HCT116 (cell line): Measurements from ENCODE around the gene MATK. TPM values are rescaled to one million over a fixed set of nuclear protein-coding genes. Genes with fewer than 3 reads are reported as not detected.

Experiments
- ATAC-seq: fragments of 200-7000 bp; cut with Tn5 transposase; 2 replicates; pipeline ENCODE4 v1.9.1; 2020; ENCODE audit warnings: mild to moderate bottlenecking, moderate library complexity
- BruUV-seq: library from RNA; stranded (reverse); fragments of 400-500 nt; replicated peaks from 2 replicates; lab custom pipeline; 2021; lab: Mats Ljungman, UMichigan
- CTCF ChIA-PET: fragments of 300-600 bp; sonication (Branson Sonifier 250); formaldehyde crosslinking; loops from one replicate; lab custom pipeline; 2021; ENCODE audit warnings: antibody characterized with exemption; lab: Charles Lee
- POLR2A ChIA-PET: fragments of 300-600, 350-600 bp; sonication (Branson Sonifier 250); formaldehyde crosslinking; loops from one replicate; lab custom pipeline; 2021; ENCODE audit warnings: antibody characterized with exemption; lab: Charles Lee
- RAD21 ChIA-PET, 2 experiments: fragments of 300-600 bp; sonication (Branson Sonifier 250); formaldehyde crosslinking; loops; one replicate each; lab custom pipeline; 2023; ENCODE audit warnings: low total read pairs in 2 of 2; ENCODE audit not compliant: uncharacterized antibody in 2 of 2, unreplicated experiment in 2 of 2, low non-redundant PET in 1 of 2; lab: Charles Lee
- DNase-seq: peaks from one replicate; pipeline ENCODE4 v3.0.0-alpha.2; 2010; ENCODE audit warnings: low read depth, low spot score
- H2AFZ ChIP-seq: fragments of 200-600 bp; shearing (Covaris generic), sonication (generic); 2 replicates; pipeline ENCODE4 v1.6.1; 2017; ENCODE audit warnings: low read depth, mixed run types, mixed read lengths, antibody characterized with exemption, low read length; ENCODE audit not compliant: poor library complexity, severe bottlenecking
- H3K27ac ChIP-seq: 2 replicates; pipeline ENCODE4 v1.5.1; 2012; ENCODE audit warnings: low read depth, low read length
- H3K27me3 ChIP-seq: fragments of 200-600 bp; sonication (generic); 2 replicates; pipeline ENCODE4 v1.6.1; 2016; ENCODE audit warnings: mixed run types, low read length, mixed read lengths; ENCODE audit not compliant: insufficient read depth
- H3K36me3 ChIP-seq, 2 experiments: fragments of 200-500 bp in 1 of 2; fragments of 200-600 bp in 1 of 2; sonication (Bioruptor generic) in 1 of 2; sonication (generic) in 1 of 2; 2 replicates each; pipeline versions ENCODE4 v1.5.1 to v1.6.1; 2014 to 2016; ENCODE audit warnings: low read length in 2 of 2, inconsistent platforms in 1 of 2, mixed read lengths in 1 of 2, mixed run types in 1 of 2; ENCODE audit not compliant: insufficient read depth in 2 of 2, control insufficient read depth in 1 of 2
- H3K4me1 ChIP-seq, 2 experiments: fragments of 200-600 bp in 1 of 2; sonication (generic) in 1 of 2; 2 replicates each; pipeline versions ENCODE4 v1.5.1 to v1.6.1; 2012 to 2017; ENCODE audit warnings: low read length in 2 of 2, inconsistent platforms in 1 of 2, mild to moderate bottlenecking in 1 of 2, mixed read lengths in 1 of 2, mixed run types in 1 of 2, moderate library complexity in 1 of 2; ENCODE audit not compliant: insufficient read depth in 2 of 2, control insufficient read depth in 1 of 2
- H3K4me2 ChIP-seq: fragments of 200-600 bp; sonication (generic); 2 replicates; pipeline ENCODE4 v1.6.1; 2017; ENCODE audit warnings: mixed run types, low read length, mixed read lengths
- H3K4me3 ChIP-seq, 2 experiments: fragments of 200-600 bp in 1 of 2; sonication (generic) in 1 of 2; replicated peaks in 1 of 2; 2 replicates each; pipeline ENCODE4 v1.5.1; 2011 to 2016; ENCODE audit warnings: low read length in 2 of 2, control low read depth in 1 of 2, low read depth in 1 of 2, mild to moderate bottlenecking in 1 of 2, mixed read lengths in 1 of 2, mixed run types in 1 of 2
- H3K79me2 ChIP-seq: fragments of 200-600 bp; sonication (generic); 2 replicates; pipeline ENCODE4 v1.6.1; 2017; ENCODE audit warnings: mild to moderate bottlenecking, mixed run types, low read length, moderate library complexity, mixed read lengths; ENCODE audit not compliant: insufficient read depth
- H3K9ac ChIP-seq: fragments of 200-600 bp; sonication (generic); 2 replicates; pipeline ENCODE4 v1.6.1; 2016; ENCODE audit warnings: low read length, mixed read lengths
- H3K9me2 ChIP-seq: fragments of 200-600 bp; sonication (generic), shearing (Covaris generic); 2 replicates; pipeline ENCODE4 v1.6.1; 2017; ENCODE audit warnings: mixed run types, mild to moderate bottlenecking, moderate library complexity; ENCODE audit not compliant: insufficient read depth
- H3K9me3 ChIP-seq, 2 experiments: fragments of 200-500 bp in 1 of 2; fragments of 200-600 bp in 1 of 2; sonication (Bioruptor generic) in 1 of 2; sonication (generic) in 1 of 2; 2 replicates each; pipeline ENCODE4 v1.6.1; 2014 to 2017; ENCODE audit warnings: low read length in 2 of 2, mixed read lengths in 2 of 2, inconsistent platforms in 1 of 2, low read depth in 1 of 2, mild to moderate bottlenecking in 1 of 2, mixed run types in 1 of 2, moderate library complexity in 1 of 2; ENCODE audit not compliant: control insufficient read depth in 1 of 2, insufficient read depth in 1 of 2
- H4K20me1 ChIP-seq: fragments of 200-600 bp; sonication (generic), shearing (Covaris generic); 2 replicates; pipeline ENCODE4 v1.6.1; 2017; ENCODE audit warnings: mixed run types, mild to moderate bottlenecking, moderate library complexity; ENCODE audit not compliant: insufficient read depth
- CBX3 ChIP-seq: IDR thresholded peaks from 2 replicates; pipeline ENCODE4 v1.6.1; 2012; ENCODE audit warnings: low read depth
- CEBPB ChIP-seq: IDR thresholded peaks from 2 replicates; pipeline ENCODE4 v1.6.1; 2012; ENCODE audit warnings: low read depth
- EGR1 ChIP-seq: IDR thresholded peaks from 2 replicates; pipeline ENCODE4 v1.6.1; 2012; ENCODE audit warnings: low read depth
- ELF1 ChIP-seq: IDR thresholded peaks from 2 replicates; pipeline ENCODE4 v1.6.1; 2012; ENCODE audit warnings: low read depth, borderline replicate concordance
- EZH2 ChIP-seq: fragments of 200-600 bp; sonication (generic); IDR thresholded peaks from 2 replicates; pipeline ENCODE4 v1.6.1; 2017; ENCODE audit warnings: antibody characterized with exemption, mixed run types
- EZH2phosphoT487 ChIP-seq: fragments of 200-600 bp; IDR thresholded peaks from 2 replicates; pipeline ENCODE4 v1.6.1; 2018; ENCODE audit warnings: antibody characterized with exemption, borderline replicate concordance
- FOSL1 ChIP-seq: IDR thresholded peaks from 2 replicates; pipeline ENCODE4 v1.6.1; 2012; ENCODE audit warnings: low read depth
- JUND ChIP-seq: IDR thresholded peaks from 2 replicates; pipeline ENCODE4 v1.6.1; 2012
- POLR2A ChIP-seq: IDR thresholded peaks from 2 replicates; pipeline ENCODE4 v1.7.0; 2011; ENCODE audit warnings: borderline replicate concordance; ENCODE audit not compliant: insufficient read depth, insufficient read length; ENCODE audit errors: extremely low read depth
- RAD21 ChIP-seq: IDR thresholded peaks from 2 replicates; pipeline ENCODE4 v1.6.1; 2012; ENCODE audit warnings: low read depth, mild to moderate bottlenecking
- SIN3A ChIP-seq: IDR thresholded peaks from 2 replicates; pipeline ENCODE4 v1.6.1; 2012; ENCODE audit warnings: low read depth
- SP1 ChIP-seq: IDR thresholded peaks from 2 replicates; pipeline ENCODE4 v1.6.1; 2012; ENCODE audit warnings: low read depth
- SRF ChIP-seq: IDR thresholded peaks from 2 replicates; pipeline ENCODE4 v1.6.1; 2012; ENCODE audit warnings: low read depth
- TCF7L2 ChIP-seq: IDR thresholded peaks from 2 replicates; pipeline ENCODE4 v1.7.0; 2011; ENCODE audit warnings: borderline replicate concordance, inconsistent platforms; ENCODE audit not compliant: insufficient read depth, insufficient read length; ENCODE audit errors: extremely low read depth
- YY1 ChIP-seq: IDR thresholded peaks from 2 replicates; pipeline ENCODE4 v1.6.1; 2011; ENCODE audit warnings: low read length, low read depth, moderate library complexity, mild to moderate bottlenecking; ENCODE audit not compliant: insufficient replicate concordance; ENCODE audit errors: extremely low read depth
- ZFX ChIP-seq: fragments of 450-650 bp; IDR thresholded peaks from 2 replicates; pipeline ENCODE4 v1.6.1; 2017
- intact Hi-C: fragments of 100-400 bp; cut with micrococcal nuclease; formaldehyde crosslinking; loops from 2 replicates; pipeline ENCODE4 v1.10.0; 2022
- total RNA-seq: library from RNA; stranded (reverse); gene quantifications from one replicate; pipeline ENCODE4 v1.2.1, GENCODE V29; 2021; ENCODE audit not compliant: unreplicated experiment
- TF ChIP-seq, protein P1 (sequence below): IDR thresholded peaks from 2 replicates; pipeline ENCODE4 v1.6.1; 2011; ENCODE audit warnings: mild to moderate bottlenecking, low read length, moderate library complexity; ENCODE audit not compliant: insufficient replicate concordance; ENCODE audit errors: extremely low read depth
- TF ChIP-seq, protein P2 (sequence below), 3 experiments: fragments of 200-600 bp in 1 of 3; sonication (generic) in 1 of 3; IDR thresholded peaks in 2 of 3; conservative IDR thresholded peaks in 1 of 3; 2 replicates each; pipeline ENCODE4 v1.5.1; 2012 to 2017; ENCODE audit warnings: low read depth in 2 of 3, low read length in 2 of 3, antibody characterized with exemption in 1 of 3, borderline replicate concordance in 1 of 3, control low read depth in 1 of 3, mild to moderate bottlenecking in 1 of 3, mixed read lengths in 1 of 3, mixed run types in 1 of 3, moderate library complexity in 1 of 3; ENCODE audit not compliant: insufficient read depth in 1 of 3
- TF ChIP-seq, protein P3 (sequence below): IDR thresholded peaks from 2 replicates; pipeline ENCODE4 v1.6.1; 2012
- TF ChIP-seq, protein P4 (sequence below): IDR thresholded peaks from 2 replicates; pipeline ENCODE4 v1.6.1; 2012; ENCODE audit warnings: low read depth

Gene MATK
- total RNA-seq, 1 experiment from 2014 or later: not detected

DNA sequence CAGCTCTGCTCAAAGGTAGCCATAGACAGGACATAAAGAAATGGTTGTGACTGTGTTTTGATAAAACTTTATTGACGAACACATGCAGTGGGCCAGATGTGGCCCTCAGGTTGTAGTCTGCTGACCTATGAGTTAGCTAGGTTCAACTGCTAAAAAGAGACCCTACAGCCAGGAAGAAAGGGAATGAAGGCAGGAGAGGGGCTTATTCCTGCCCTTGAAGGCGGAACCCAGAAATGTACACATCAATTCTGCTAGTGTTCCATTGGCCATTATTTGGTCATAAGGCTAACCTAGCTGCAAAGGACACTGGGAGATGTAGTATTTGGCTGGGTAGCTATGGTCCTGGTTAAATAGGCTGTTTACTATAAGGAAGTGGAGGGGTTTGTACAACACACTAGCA is 42.7 kb downstream of the MATK start:
- Histone ChIP-seq H3K9me3 (no peaks in the 10 kb centered on the region), H3K4me3 (no peak overlapping the region), H3K4me1 (no peaks in the 10 kb centered on the region), H3K9me2 (no peaks in the 10 kb centered on the region), H3K27ac (no peak overlapping the region), H2AFZ (no peak overlapping the region), H3K9ac (no peak overlapping the region), H3K36me3 (no peaks in the 10 kb centered on the region), H3K4me2 (no peak overlapping the region), H4K20me1 (no peaks in the 10 kb centered on the region), H3K79me2 (no peaks in the 10 kb centered on the region), H3K27me3 (no peaks in the 10 kb centered on the region)
- POLR2A ChIA-PET: no interaction called here
- TF ChIP-seq JUND (no peak), EZH2 (no peak), SP1 (no peak), ELF1 (no peak), SRF (no peak), POLR2A (no peak), TCF7L2 (no peak), RAD21 (no peak), FOSL1 (no peak), CEBPB (no peak), ZFX (no peak), EZH2phosphoT487 (no peak), SIN3A (no peak), CBX3 (no peak), EGR1 (no peak), YY1 (no peak)
- TF ChIP-seq, protein P1, sequence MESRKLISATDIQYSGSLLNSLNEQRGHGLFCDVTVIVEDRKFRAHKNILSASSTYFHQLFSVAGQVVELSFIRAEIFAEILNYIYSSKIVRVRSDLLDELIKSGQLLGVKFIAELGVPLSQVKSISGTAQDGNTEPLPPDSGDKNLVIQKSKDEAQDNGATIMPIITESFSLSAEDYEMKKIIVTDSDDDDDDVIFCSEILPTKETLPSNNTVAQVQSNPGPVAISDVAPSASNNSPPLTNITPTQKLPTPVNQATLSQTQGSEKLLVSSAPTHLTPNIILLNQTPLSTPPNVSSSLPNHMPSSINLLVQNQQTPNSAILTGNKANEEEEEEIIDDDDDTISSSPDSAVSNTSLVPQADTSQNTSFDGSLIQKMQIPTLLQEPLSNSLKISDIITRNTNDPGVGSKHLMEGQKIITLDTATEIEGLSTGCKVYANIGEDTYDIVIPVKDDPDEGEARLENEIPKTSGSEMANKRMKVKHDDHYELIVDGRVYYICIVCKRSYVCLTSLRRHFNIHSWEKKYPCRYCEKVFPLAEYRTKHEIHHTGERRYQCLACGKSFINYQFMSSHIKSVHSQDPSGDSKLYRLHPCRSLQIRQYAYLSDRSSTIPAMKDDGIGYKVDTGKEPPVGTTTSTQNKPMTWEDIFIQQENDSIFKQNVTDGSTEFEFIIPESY: no peak
- TF ChIP-seq, protein P2, sequence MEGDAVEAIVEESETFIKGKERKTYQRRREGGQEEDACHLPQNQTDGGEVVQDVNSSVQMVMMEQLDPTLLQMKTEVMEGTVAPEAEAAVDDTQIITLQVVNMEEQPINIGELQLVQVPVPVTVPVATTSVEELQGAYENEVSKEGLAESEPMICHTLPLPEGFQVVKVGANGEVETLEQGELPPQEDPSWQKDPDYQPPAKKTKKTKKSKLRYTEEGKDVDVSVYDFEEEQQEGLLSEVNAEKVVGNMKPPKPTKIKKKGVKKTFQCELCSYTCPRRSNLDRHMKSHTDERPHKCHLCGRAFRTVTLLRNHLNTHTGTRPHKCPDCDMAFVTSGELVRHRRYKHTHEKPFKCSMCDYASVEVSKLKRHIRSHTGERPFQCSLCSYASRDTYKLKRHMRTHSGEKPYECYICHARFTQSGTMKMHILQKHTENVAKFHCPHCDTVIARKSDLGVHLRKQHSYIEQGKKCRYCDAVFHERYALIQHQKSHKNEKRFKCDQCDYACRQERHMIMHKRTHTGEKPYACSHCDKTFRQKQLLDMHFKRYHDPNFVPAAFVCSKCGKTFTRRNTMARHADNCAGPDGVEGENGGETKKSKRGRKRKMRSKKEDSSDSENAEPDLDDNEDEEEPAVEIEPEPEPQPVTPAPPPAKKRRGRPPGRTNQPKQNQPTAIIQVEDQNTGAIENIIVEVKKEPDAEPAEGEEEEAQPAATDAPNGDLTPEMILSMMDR (IDR thresholded peaks at IDR 0.05 in 2 of 3, conservative IDR thresholded peaks at IDR 0.05 in 1 of 3; ENCODE audit: borderline replicate concordance in 1 of 3, insufficient read depth in 1 of 3, low read depth in 2 of 3, low read length in 2 of 3): no peak
- TF ChIP-seq, protein P3, sequence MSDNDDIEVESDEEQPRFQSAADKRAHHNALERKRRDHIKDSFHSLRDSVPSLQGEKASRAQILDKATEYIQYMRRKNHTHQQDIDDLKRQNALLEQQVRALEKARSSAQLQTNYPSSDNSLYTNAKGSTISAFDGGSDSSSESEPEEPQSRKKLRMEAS: no peak
- TF ChIP-seq, protein P4, sequence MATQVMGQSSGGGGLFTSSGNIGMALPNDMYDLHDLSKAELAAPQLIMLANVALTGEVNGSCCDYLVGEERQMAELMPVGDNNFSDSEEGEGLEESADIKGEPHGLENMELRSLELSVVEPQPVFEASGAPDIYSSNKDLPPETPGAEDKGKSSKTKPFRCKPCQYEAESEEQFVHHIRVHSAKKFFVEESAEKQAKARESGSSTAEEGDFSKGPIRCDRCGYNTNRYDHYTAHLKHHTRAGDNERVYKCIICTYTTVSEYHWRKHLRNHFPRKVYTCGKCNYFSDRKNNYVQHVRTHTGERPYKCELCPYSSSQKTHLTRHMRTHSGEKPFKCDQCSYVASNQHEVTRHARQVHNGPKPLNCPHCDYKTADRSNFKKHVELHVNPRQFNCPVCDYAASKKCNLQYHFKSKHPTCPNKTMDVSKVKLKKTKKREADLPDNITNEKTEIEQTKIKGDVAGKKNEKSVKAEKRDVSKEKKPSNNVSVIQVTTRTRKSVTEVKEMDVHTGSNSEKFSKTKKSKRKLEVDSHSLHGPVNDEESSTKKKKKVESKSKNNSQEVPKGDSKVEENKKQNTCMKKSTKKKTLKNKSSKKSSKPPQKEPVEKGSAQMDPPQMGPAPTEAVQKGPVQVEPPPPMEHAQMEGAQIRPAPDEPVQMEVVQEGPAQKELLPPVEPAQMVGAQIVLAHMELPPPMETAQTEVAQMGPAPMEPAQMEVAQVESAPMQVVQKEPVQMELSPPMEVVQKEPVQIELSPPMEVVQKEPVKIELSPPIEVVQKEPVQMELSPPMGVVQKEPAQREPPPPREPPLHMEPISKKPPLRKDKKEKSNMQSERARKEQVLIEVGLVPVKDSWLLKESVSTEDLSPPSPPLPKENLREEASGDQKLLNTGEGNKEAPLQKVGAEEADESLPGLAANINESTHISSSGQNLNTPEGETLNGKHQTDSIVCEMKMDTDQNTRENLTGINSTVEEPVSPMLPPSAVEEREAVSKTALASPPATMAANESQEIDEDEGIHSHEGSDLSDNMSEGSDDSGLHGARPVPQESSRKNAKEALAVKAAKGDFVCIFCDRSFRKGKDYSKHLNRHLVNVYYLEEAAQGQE: no peak
- RAD21 ChIA-PET: no interaction called here
- intact Hi-C loops: no loop called here
- CTCF ChIA-PET: no interaction called here
- peak; percentile 85 for ATAC-seq
- BruUV-seq: no TSS peak
- no peak for DNase-seq
